ENCODE results near the gene TEX36. TPM values are rescaled to one million over a fixed set of nuclear protein-coding genes. Genes with fewer than 3 reads are reported as not detected.
"Not testable (repeated sequence)": the region's sequence is repeated elsewhere in the genome, so short reads cannot be mapped to it uniquely, and the experiment has no call there.

Gene TEX36
- total RNA-seq, 1 donor from 2014 or later: not detected

DNA sequence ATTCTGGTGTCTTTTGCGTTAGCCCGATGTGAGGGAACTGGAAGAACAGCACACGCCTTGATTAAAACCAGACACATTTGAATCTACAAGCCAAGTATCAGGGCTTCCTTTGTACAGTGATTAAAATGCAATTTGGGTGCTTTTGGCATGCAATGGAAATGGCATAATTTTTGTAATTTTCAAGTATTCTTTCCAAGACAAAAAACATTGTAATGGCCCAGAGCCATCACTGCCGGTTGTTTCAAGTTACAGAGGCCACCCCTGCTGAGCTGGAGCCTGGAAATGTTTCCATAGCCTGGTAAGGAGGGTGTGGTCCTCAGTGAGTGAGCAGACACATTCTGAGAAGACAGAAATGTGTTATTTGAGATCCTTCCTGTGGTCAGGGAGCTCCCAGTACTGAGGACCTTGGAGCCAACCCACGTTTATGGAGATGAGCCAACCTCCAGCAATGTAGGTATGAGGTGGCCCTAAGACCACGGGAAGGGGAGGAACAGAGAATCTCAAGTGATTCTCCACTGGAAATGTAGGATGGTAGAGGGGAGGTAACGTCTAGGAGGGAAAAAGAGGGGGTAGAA, 20.9 kb downstream of the TEX36 start:
- no peaks in the 10 kb centered on the region for H3K36me3 ChIP-seq (ENCODE audit: control insufficient read depth, insufficient read depth, low read length)
- no peaks in the 10 kb centered on the region for H3K27me3 ChIP-seq (ENCODE audit: control insufficient read depth, insufficient read depth, low read length)
- TF ChIP-seq, protein P1, sequence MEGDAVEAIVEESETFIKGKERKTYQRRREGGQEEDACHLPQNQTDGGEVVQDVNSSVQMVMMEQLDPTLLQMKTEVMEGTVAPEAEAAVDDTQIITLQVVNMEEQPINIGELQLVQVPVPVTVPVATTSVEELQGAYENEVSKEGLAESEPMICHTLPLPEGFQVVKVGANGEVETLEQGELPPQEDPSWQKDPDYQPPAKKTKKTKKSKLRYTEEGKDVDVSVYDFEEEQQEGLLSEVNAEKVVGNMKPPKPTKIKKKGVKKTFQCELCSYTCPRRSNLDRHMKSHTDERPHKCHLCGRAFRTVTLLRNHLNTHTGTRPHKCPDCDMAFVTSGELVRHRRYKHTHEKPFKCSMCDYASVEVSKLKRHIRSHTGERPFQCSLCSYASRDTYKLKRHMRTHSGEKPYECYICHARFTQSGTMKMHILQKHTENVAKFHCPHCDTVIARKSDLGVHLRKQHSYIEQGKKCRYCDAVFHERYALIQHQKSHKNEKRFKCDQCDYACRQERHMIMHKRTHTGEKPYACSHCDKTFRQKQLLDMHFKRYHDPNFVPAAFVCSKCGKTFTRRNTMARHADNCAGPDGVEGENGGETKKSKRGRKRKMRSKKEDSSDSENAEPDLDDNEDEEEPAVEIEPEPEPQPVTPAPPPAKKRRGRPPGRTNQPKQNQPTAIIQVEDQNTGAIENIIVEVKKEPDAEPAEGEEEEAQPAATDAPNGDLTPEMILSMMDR (IDR thresholded peaks at IDR 0.05; ENCODE audit: insufficient read depth, low read length, severe bottlenecking): no peak
- DNase-seq (ENCODE audit: low read depth): peak; percentile 85
- H3K4me3 ChIP-seq (ENCODE audit: low read depth, low read length): no peak overlapping the region
- no peak for FAIRE-seq

DNA sequence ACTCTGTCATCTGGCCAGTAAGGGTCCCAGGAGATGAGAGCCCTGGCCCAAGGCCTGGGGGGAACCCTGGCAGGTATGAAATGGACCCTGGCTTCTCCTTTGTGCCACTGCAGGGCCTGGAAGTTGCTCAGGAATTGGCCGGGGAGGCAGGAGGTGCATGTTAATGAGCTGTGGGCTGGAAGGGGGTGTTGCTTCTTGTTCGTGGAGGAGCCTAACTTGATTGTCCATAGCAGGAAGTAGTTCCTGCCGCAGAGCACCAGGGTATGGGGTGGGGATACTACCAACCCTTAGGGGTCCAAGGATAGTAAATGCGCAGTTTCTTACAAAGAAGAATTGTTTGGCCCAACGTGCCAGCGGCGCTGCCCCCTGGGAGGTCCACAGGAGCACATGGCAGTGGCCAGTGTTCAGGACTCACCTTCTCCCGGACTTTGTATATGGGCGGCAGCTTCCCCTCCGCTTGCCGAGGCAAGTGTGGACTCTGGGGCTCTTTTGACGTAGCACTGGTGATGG, 21.5 kb downstream of the TEX36 start:
- DNase-seq (ENCODE audit: low read depth) (no peak), FAIRE-seq (no peak)
- TF ChIP-seq, protein P1 (IDR thresholded peaks at IDR 0.05; ENCODE audit: insufficient read depth, low read length, severe bottlenecking): no peak
- no peaks in the 10 kb centered on the region for H3K36me3 ChIP-seq (ENCODE audit: control insufficient read depth, insufficient read depth, low read length)
- H3K27me3 ChIP-seq (ENCODE audit: control insufficient read depth, insufficient read depth, low read length): no peaks in the 10 kb centered on the region
- H3K4me3 ChIP-seq (ENCODE audit: low read depth, low read length): no peak overlapping the region

DNA sequence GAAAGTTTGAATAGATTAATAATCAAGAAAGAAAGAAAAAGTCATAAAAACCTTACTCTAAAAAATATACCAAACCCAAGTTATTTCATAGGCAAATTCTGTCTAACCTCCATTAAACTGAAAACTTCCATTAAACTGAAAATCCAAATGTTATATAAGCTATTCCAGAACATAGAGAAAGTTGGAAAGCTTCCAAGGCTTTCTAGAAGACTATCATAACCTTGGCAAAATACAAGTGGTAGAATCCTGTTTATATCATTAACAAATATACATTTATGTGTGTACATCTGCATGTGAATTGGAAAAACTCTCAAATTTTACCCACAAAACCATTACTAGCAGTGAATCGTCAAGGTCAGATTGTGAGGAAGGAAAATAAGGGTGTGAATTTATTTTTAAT, 23.9 kb downstream of the TEX36 start:
- Histone ChIP-seq H3K36me3 (ENCODE audit: control insufficient read depth, insufficient read depth, low read length) (no peaks in the 10 kb centered on the region), H3K4me3 (ENCODE audit: low read depth, low read length) (no peak overlapping the region), H3K27me3 (ENCODE audit: control insufficient read depth, insufficient read depth, low read length) (no peaks in the 10 kb centered on the region)
- TF ChIP-seq, protein P1 (IDR thresholded peaks at IDR 0.05; ENCODE audit: insufficient read depth, low read length, severe bottlenecking): no peak
- DNase-seq (ENCODE audit: low read depth) (no peak), FAIRE-seq (no peak)

DNA sequence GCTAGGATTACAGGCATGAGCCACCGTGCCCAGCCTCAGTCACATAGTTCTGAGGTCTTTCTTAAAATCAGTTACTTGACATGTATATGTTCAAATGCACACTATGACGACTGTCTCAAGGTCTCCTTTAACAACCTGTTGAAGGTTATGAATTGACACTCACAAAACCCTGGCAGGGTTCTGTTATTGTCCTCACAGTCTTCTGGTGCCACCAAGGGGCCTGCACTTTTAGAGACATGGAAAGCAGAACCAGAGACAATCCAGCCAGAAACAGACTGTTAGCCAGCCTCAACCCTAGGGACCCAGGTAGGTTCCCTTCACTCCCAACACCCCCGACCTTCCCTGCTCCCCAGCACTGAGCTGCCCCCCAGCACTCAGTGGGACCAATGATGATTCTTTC, 26.4 kb downstream of the TEX36 start:
- H3K36me3 ChIP-seq (ENCODE audit: control insufficient read depth, insufficient read depth, low read length): no peaks in the 10 kb centered on the region
- DNase-seq (ENCODE audit: low read depth) (no peak), FAIRE-seq (no peak)
- H3K27me3 ChIP-seq (ENCODE audit: control insufficient read depth, insufficient read depth, low read length): no peaks in the 10 kb centered on the region
- no peak overlapping the region for H3K4me3 ChIP-seq (ENCODE audit: low read depth, low read length)
- TF ChIP-seq, protein P1 (IDR thresholded peaks at IDR 0.05; ENCODE audit: insufficient read depth, low read length, severe bottlenecking): no peak

DNA sequence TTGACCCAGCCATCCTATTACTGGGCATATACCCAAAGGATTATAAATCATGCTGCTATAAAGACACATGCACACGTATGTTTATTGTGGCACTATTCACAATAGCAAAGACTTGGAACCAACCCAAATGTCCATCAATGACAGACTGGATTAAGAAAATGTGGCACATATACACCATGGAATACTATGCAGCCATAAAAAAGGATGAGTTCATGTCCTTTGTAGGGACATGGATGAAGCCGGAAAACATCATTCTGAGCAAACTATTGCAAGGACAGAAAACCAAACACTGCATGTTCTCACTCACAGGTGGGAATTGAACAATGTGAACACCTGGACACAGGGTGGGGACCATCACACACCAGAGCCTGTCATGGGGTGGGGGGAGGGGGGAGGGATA, 29.9 kb downstream of the TEX36 start:
- H3K36me3 ChIP-seq (ENCODE audit: control insufficient read depth, insufficient read depth, low read length); H3K27me3 ChIP-seq (ENCODE audit: control insufficient read depth, insufficient read depth, low read length); H3K4me3 ChIP-seq (ENCODE audit: low read depth, low read length); FAIRE-seq; DNase-seq (ENCODE audit: low read depth): not testable (repeated sequence)

DNA sequence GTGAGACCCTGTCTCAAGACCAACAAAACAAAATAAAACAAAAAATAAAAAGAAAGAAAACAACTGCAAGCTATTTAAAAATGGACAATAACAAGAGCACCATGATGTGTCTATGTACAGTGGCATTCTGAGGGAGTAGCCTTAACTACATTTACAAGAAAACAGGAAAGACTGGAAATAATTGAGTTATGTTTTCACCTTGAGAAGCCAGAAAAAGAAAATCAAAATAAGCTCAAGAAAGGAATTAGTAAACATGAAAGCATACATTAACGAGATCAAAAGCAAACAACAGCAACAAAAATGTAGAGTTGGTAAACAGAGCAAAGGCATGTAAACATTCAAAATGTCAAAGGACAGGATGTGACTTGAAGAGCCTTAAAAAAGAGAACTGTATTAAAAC, 36.7 kb downstream of the TEX36 start:
- Histone ChIP-seq H3K4me3 (ENCODE audit: low read depth, low read length) (no peak overlapping the region), H3K27me3 (ENCODE audit: control insufficient read depth, insufficient read depth, low read length) (no peaks in the 10 kb centered on the region), H3K36me3 (ENCODE audit: control insufficient read depth, insufficient read depth, low read length) (no peaks in the 10 kb centered on the region)
- DNase-seq (ENCODE audit: low read depth): no peak
- no peak for FAIRE-seq
- TF ChIP-seq, protein P1 (IDR thresholded peaks at IDR 0.05; ENCODE audit: insufficient read depth, low read length, severe bottlenecking): no peak

Measured in bronchial epithelial cell (primary cell).